ENCODE measurements around the gene LRRC8E. TPM values are rescaled to one million over a fixed set of nuclear protein-coding genes. Genes with fewer than 3 reads are reported as not detected.

Gene LRRC8E
- total RNA-seq, 1 experiment from 2014 or later, result 18.1 TPM

GRCh38 chr19:7850945-7851622 is 37.2 kb upstream of the LRRC8E start:
- H3K79me2 ChIP-seq (ENCODE audit: insufficient read depth, low read length), result no peaks in the 10 kb centered on the region
- no peaks in the 10 kb centered on the region for H3K36me3 ChIP-seq (ENCODE audit: control insufficient read depth in 1 of 2, insufficient read depth in 2 of 2, low read length in 2 of 2)
- no peak overlapping the region for H2AFZ ChIP-seq (ENCODE audit: low read depth, low read length, poor library complexity, severe bottlenecking)
- H4K20me1 ChIP-seq (ENCODE audit: insufficient read depth), result no peaks in the 10 kb centered on the region
- ChIA-PET POLR2A (interaction anchor here (1.0 kb wide), 1 partner anchor 70 kb away, joined by 3 read pairs; no protein-coding TSS in a partner anchor), CTCF (interaction anchor here (2.8 kb wide), 1 partner anchor 20 kb away, joined by 10 read pairs; the partner anchor contains the start of gene EVI5L), RAD21 (ENCODE audit: low non-redundant PET in 1 of 2, low total read pairs in 2 of 2, uncharacterized antibody in 2 of 2, unreplicated experiment in 2 of 2) (no interaction called here)
- peaks cover 11 to 18% of the 10 kb centered on the region in 2 experiments; a peak in 3 of 4 replicates for H3K4me1 ChIP-seq (ENCODE audit: control insufficient read depth in 1 of 2, insufficient read depth in 2 of 2, low read length in 2 of 2)
- H3K9ac ChIP-seq (ENCODE audit: low read length), result no peak overlapping the region
- no peak overlapping the region for H3K4me3 ChIP-seq (replicated peaks in 1 of 2; ENCODE audit: low read depth in 1 of 2, low read length in 2 of 2)
- no peak for TF ChIP-seq POLR2AphosphoS5 (IDR thresholded peaks at IDR 0.05; ENCODE audit: low read depth, low read length)
- no peaks in the 10 kb centered on the region for H3K9me3 ChIP-seq (ENCODE audit: control insufficient read depth in 1 of 2, insufficient read depth in 1 of 2, low read depth in 1 of 2, low read length in 2 of 2)
- intact Hi-C loops (cut with micrococcal nuclease), result loop anchor here (5.0 kb wide), 1 partner anchor 71 kb away; the partner anchor contains the start of gene SNAPC2
- no peak overlapping the region for H3K27ac ChIP-seq (ENCODE audit: low read depth, low read length)
- DNase-seq (ENCODE audit: low read depth, low spot score) (no peak), ATAC-seq (no peak)
- no peaks in the 10 kb centered on the region for H3K27me3 ChIP-seq (ENCODE audit: insufficient read depth, low read length)
- no peaks in the 10 kb centered on the region for H3K9me2 ChIP-seq (ENCODE audit: insufficient read depth)
- no TSS peak for BruUV-seq (replicated peaks)
- H3K4me2 ChIP-seq (ENCODE audit: low read length), result no peak overlapping the region

- Histone ChIP-seq H3K79me2 (ENCODE audit: insufficient read depth, low read length) (no peaks in the 10 kb centered on the region), H3K9ac (ENCODE audit: low read length) (no peak overlapping the region), H3K4me3 (replicated peaks in 1 of 2; ENCODE audit: low read depth in 1 of 2, low read length in 2 of 2) (no peak overlapping the region), H4K20me1 (ENCODE audit: insufficient read depth) (no peaks in the 10 kb centered on the region), H3K9me3 (ENCODE audit: control insufficient read depth in 1 of 2, insufficient read depth in 1 of 2, low read depth in 1 of 2, low read length in 2 of 2) (no peaks in the 10 kb centered on the region), H2AFZ (ENCODE audit: low read depth, low read length, poor library complexity, severe bottlenecking) (no peak overlapping the region), H3K9me2 (ENCODE audit: insufficient read depth) (no peaks in the 10 kb centered on the region), H3K27ac (ENCODE audit: low read depth, low read length) (no peak overlapping the region), H3K4me1 (ENCODE audit: control insufficient read depth in 1 of 2, insufficient read depth in 2 of 2, low read length in 2 of 2) (peaks cover 11 to 18% of the 10 kb centered on the region in 2 experiments; a peak in 3 of 4 replicates), H3K4me2 (ENCODE audit: low read length) (no peak overlapping the region), H3K27me3 (ENCODE audit: insufficient read depth, low read length) (no peaks in the 10 kb centered on the region), H3K36me3 (ENCODE audit: control insufficient read depth in 1 of 2, insufficient read depth in 2 of 2, low read length in 2 of 2) (no peaks in the 10 kb centered on the region)
- DNase-seq (ENCODE audit: low read depth, low spot score), result no peak
- ATAC-seq, result no peak
- CTCF ChIA-PET, result interaction anchor here (0.8 to 2.8 kb wide), 8 partner anchors 8 to 400 kb away, joined by 3 to 29 read pairs (median 4); partner anchors contain the start of genes EVI5L, MAP2K7 and SNAPC2
- POLR2A ChIA-PET, result interaction anchor here (0.6 kb wide), 1 partner anchor 85 kb away, joined by 3 read pairs; no protein-coding TSS in a partner anchor
- BruUV-seq (replicated peaks), result no TSS peak
- RAD21 ChIA-PET (ENCODE audit: low non-redundant PET in 1 of 2, low total read pairs in 2 of 2, uncharacterized antibody in 2 of 2, unreplicated experiment in 2 of 2), result interaction anchor here in 1 of 2 experiments (1.6 kb wide), 1 partner anchor 69 kb away, joined by 7 read pairs; the partner anchor contains the start of gene SNAPC2
- intact Hi-C loops (cut with micrococcal nuclease), result loop anchor here (5.0 kb wide), 1 partner anchor 70 kb away; the partner anchor contains the start of gene SNAPC2
- TF ChIP-seq CBX3 (IDR thresholded peaks at IDR 0.05; ENCODE audit: low read depth) (no peak), YY1 (IDR thresholded peaks at IDR 0.05; ENCODE audit: extremely low read depth, insufficient replicate concordance, low read depth, low read length) (no peak), EGR1 (IDR thresholded peaks at IDR 0.05; ENCODE audit: low read depth) (no peak), JUND (IDR thresholded peaks at IDR 0.05) (no peak), ZFX (IDR thresholded peaks at IDR 0.05) (no peak), SIN3A (IDR thresholded peaks at IDR 0.05; ENCODE audit: low read depth) (no peak), EZH2 (IDR thresholded peaks at IDR 0.05) (no peak), FOSL1 (IDR thresholded peaks at IDR 0.05; ENCODE audit: low read depth) (no peak), EZH2phosphoT487 (IDR thresholded peaks at IDR 0.05; ENCODE audit: borderline replicate concordance) (no peak), ELF1 (IDR thresholded peaks at IDR 0.05; ENCODE audit: borderline replicate concordance, low read depth) (no peak), MAX (IDR thresholded peaks at IDR 0.05) (no peak), REST (IDR thresholded peaks at IDR 0.05; ENCODE audit: low read depth) (no peak), RAD21 (IDR thresholded peaks at IDR 0.05; ENCODE audit: low read depth) (no peak), SP1 (IDR thresholded peaks at IDR 0.05; ENCODE audit: low read depth) (no peak)
Observed at GRCh38 chr19:7851623-7852500, 36.4 kb upstream of the LRRC8E start.

Data from HCT116 (cell line).